DND-41 (cell line): ENCODE results near the gene SRD5A1.

Experiments used
- ATAC-seq: fragments of 200-7000 bp; cut with Tn5 transposase; 3 replicates; pipeline ENCODE4 v1.9.1; 2021; ENCODE audit warnings: low read depth; ENCODE audit not compliant: insufficient read depth
- DNase-seq: peaks from one replicate; pipeline ENCODE4 v3.0.0-alpha.2; 2020
- H2AFZ ChIP-seq: 2 replicates; pipeline ENCODE4 v1.6.0; 2012; ENCODE audit warnings: low read depth, low read length
- H3K27ac ChIP-seq: 2 replicates; pipeline ENCODE4 v1.5.1; 2012; ENCODE audit warnings: low read length, inconsistent platforms
- H3K27me3 ChIP-seq: fragments of 200-600 bp; sonication (generic); 2 replicates; pipeline ENCODE4 v1.6.0; 2012; ENCODE audit warnings: low read length, mild to moderate bottlenecking, inconsistent platforms; ENCODE audit not compliant: insufficient read depth, poor library complexity
- H3K36me3 ChIP-seq: 2 replicates; pipeline ENCODE4 v1.5.1; 2012; ENCODE audit warnings: low read length, inconsistent platforms; ENCODE audit not compliant: insufficient read depth
- H3K4me1 ChIP-seq: 2 replicates; pipeline ENCODE4 v1.5.1; 2012; ENCODE audit warnings: mild to moderate bottlenecking, low read length; ENCODE audit not compliant: insufficient read depth
- H3K4me2 ChIP-seq: 2 replicates; pipeline ENCODE4 v1.6.0; 2012; ENCODE audit warnings: mild to moderate bottlenecking, moderate library complexity, low read length, inconsistent platforms; ENCODE audit not compliant: insufficient read depth
- H3K4me3 ChIP-seq, 2 experiments: fragments of 200-600 bp in 1 of 2; shearing (Covaris generic) in 1 of 2; 2 replicates each; pipeline ENCODE4 v1.5.1; 2012 to 2016; ENCODE audit warnings: inconsistent platforms in 2 of 2, low read length in 2 of 2, mild to moderate bottlenecking in 2 of 2, low read depth in 1 of 2, moderate library complexity in 1 of 2
- H3K79me2 ChIP-seq: 2 replicates; pipeline ENCODE4 v1.6.0; 2012; ENCODE audit warnings: low read length, inconsistent platforms; ENCODE audit not compliant: insufficient read depth
- H3K9ac ChIP-seq: 2 replicates; pipeline ENCODE4 v1.6.0; 2012; ENCODE audit warnings: low read depth, mild to moderate bottlenecking, inconsistent platforms, low read length, moderate library complexity
- H3K9me3 ChIP-seq: 2 replicates; pipeline ENCODE4 v1.5.1; 2012; ENCODE audit warnings: low read length, moderate library complexity, mild to moderate bottlenecking, inconsistent platforms; ENCODE audit not compliant: insufficient read depth, severe bottlenecking
- H4K20me1 ChIP-seq: 2 replicates; pipeline ENCODE4 v1.6.0; 2012; ENCODE audit warnings: low read length; ENCODE audit not compliant: insufficient read depth
- EZH2 ChIP-seq: IDR thresholded peaks from 3 replicates; pipeline ENCODE4 v1.6.1; 2012; ENCODE audit warnings: borderline replicate concordance, low read depth, mild to moderate bottlenecking, moderate library complexity, low read length, inconsistent platforms; ENCODE audit not compliant: severe bottlenecking
- TF ChIP-seq, protein P1 (sequence below): IDR thresholded peaks from 2 replicates; pipeline ENCODE4 v1.5.1; 2012; ENCODE audit warnings: borderline replicate concordance, low read length, moderate library complexity, mild to moderate bottlenecking; ENCODE audit not compliant: poor library complexity, severe bottlenecking; ENCODE audit errors: extremely low read depth

SRD5A1 gene

GRCh38 chr5:6592601-6593000 is 40.6 kb upstream of the SRD5A1 start:
- ATAC-seq = no peak
- Histone ChIP-seq H3K4me1 (no peaks in the 10 kb centered on the region), H3K79me2 (no peaks in the 10 kb centered on the region), H4K20me1 (no peaks in the 10 kb centered on the region), H3K27ac (no peak overlapping the region), H3K9ac (no peak overlapping the region), H3K36me3 (peaks cover 7% of the 10 kb centered on the region), H3K4me2 (no peak overlapping the region), H3K9me3 (no peaks in the 10 kb centered on the region), H3K4me3 (no peak overlapping the region), H3K27me3 (no peaks in the 10 kb centered on the region), H2AFZ (no peak overlapping the region)
- DNase-seq = no peak
- TF ChIP-seq EZH2 = no peak
- TF ChIP-seq, protein P1, sequence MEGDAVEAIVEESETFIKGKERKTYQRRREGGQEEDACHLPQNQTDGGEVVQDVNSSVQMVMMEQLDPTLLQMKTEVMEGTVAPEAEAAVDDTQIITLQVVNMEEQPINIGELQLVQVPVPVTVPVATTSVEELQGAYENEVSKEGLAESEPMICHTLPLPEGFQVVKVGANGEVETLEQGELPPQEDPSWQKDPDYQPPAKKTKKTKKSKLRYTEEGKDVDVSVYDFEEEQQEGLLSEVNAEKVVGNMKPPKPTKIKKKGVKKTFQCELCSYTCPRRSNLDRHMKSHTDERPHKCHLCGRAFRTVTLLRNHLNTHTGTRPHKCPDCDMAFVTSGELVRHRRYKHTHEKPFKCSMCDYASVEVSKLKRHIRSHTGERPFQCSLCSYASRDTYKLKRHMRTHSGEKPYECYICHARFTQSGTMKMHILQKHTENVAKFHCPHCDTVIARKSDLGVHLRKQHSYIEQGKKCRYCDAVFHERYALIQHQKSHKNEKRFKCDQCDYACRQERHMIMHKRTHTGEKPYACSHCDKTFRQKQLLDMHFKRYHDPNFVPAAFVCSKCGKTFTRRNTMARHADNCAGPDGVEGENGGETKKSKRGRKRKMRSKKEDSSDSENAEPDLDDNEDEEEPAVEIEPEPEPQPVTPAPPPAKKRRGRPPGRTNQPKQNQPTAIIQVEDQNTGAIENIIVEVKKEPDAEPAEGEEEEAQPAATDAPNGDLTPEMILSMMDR = no peak

DNA sequence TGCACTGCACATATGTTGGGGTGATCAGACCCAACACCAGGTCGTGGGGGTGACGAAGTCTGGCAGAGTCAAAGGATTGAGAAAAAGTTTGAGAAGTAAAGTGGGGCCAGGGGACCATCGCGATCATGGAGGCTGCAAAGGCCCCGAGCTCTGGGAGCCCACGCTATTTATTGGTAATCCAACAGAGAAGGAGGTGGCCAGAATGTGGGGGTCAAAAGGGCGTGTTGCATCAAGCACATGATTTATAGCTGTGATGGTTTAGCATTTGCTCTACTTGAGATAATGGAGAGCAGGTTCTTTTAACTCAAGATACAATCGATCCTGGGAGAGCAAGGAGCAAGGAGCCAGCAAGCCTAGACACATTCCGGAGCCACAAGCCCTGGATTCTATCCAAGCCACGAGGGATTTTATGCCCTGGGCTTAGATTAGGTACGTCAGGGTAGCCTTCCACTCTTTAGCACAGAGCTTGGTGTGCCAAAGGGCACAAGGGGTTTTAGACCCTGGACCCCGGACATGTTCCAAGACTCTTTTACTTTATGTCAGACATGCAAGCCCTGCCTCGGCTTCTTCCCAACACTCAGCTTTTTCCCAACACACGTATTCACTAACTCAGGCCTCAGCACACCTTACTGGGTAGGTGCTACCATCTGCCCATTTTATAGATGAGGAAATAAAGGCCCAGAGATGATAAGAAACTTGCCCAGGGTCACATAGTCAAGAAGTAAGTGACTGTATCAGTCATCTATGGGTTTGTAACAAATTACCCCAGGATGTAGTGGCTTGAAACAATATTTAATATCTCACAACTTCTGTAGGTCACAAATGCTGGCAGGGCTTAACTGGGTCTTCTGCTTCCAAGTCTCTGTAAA is 39.9 kb upstream of the SRD5A1 start:
- Histone ChIP-seq H3K27ac (no peak overlapping the region), H3K9ac (no peak overlapping the region), H3K4me2 (no peak overlapping the region), H3K9me3 (no peaks in the 10 kb centered on the region), H3K36me3 (peaks cover 13% of the 10 kb centered on the region), H3K27me3 (no peaks in the 10 kb centered on the region), H2AFZ (no peak overlapping the region), H4K20me1 (no peaks in the 10 kb centered on the region), H3K4me1 (no peaks in the 10 kb centered on the region), H3K4me3 (no peak overlapping the region), H3K79me2 (no peaks in the 10 kb centered on the region)
- TF ChIP-seq EZH2 = no peak
- TF ChIP-seq, protein P1 = no peak
- DNase-seq = no peak
- ATAC-seq = no peak

DNA sequence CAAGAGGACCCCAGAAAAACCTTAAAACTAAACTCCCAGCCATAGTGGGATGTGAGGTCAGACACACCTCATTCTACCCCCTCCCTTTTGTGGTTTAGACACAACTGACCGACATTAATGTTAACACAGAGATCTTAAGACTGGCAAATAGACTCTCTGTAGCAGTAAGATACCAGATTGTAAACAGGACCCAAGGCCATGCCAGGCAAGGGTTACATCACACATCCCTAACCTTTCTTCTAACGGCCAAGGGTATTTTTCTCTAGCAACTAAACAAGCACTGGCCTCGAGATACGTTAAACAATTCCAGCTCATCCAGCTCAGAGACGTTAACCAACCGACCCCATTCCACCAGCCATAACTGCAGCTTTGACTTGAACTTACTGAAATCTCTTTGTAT is 39.2 kb upstream of the SRD5A1 start:
- Histone ChIP-seq H4K20me1 (no peaks in the 10 kb centered on the region), H2AFZ (no peak overlapping the region), H3K27ac (no peak overlapping the region), H3K4me2 (no peak overlapping the region), H3K4me3 (no peak overlapping the region), H3K9ac (no peak overlapping the region), H3K79me2 (no peaks in the 10 kb centered on the region), H3K27me3 (no peaks in the 10 kb centered on the region), H3K9me3 (no peaks in the 10 kb centered on the region), H3K36me3 (peaks cover 19% of the 10 kb centered on the region), H3K4me1 (no peaks in the 10 kb centered on the region)
- ATAC-seq = no peak
- no peak for DNase-seq
- TF ChIP-seq EZH2 = no peak
- TF ChIP-seq, protein P1 = no peak
